Gastrocnemius medialis (tissue), 4 donors: ENCODE results near the gene ADH7.

Experiments used
- POLR2A ChIP-seq, 2 donors: fragments of 450-650 bp; IDR thresholded peaks; one replicate each; pipeline ENCODE4 v1.6.1; 2017; ENCODE audit warnings: antibody characterized with exemption in 2 of 2, mild to moderate bottlenecking in 2 of 2, moderate library complexity in 2 of 2
- TF ChIP-seq, protein P1 (sequence below), 5 experiments: fragments of 450-650 bp in 3 of 5; fragments of 200-600 bp in 2 of 5; sonication (generic) in 2 of 5; IDR thresholded peaks in 4 of 5; conservative IDR thresholded peaks in 1 of 5; 1 replicate in 4 of 5; 2 replicates in 1 of 5; pipeline ENCODE4 v1.5.1; 2016 to 2019; ENCODE audit warnings: antibody characterized with exemption in 5 of 5, mild to moderate bottlenecking in 3 of 5, moderate library complexity in 3 of 5

DNA sequence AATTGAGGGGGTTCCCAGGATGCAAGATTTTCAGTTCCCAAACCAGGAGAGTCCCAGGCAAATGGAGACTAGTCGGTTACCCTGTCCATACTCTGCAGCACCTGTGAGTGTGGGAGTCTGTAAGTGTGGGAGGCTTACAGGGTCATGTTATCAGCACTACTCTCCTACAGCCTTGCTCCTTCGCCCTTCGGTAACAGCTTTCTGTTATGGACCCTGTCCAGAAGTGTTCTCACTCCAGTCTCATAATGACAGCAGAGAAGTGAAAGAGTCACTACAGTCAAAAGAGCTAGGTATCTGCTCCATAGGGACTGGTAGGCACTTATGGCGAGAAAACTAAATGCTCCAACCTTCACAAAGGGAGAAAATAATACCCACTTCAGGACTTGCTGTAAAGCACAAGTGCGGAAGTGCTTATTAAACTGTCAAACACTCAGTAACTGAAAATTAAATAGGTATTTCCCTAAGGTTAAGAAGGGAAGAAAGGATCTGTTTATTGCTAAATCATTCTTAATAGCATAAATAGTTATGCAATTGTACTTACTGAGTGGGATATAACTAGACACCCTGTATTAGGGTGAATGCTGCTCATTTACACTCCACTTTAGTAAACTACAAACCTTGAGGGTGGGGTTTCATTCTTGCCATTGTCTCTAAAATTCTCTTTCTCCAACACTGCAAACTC is 2.7 kb upstream of the ADH7 start:
- TF ChIP-seq, protein P1, sequence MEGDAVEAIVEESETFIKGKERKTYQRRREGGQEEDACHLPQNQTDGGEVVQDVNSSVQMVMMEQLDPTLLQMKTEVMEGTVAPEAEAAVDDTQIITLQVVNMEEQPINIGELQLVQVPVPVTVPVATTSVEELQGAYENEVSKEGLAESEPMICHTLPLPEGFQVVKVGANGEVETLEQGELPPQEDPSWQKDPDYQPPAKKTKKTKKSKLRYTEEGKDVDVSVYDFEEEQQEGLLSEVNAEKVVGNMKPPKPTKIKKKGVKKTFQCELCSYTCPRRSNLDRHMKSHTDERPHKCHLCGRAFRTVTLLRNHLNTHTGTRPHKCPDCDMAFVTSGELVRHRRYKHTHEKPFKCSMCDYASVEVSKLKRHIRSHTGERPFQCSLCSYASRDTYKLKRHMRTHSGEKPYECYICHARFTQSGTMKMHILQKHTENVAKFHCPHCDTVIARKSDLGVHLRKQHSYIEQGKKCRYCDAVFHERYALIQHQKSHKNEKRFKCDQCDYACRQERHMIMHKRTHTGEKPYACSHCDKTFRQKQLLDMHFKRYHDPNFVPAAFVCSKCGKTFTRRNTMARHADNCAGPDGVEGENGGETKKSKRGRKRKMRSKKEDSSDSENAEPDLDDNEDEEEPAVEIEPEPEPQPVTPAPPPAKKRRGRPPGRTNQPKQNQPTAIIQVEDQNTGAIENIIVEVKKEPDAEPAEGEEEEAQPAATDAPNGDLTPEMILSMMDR (IDR thresholded peaks at IDR 0.05 in 4 of 5, conservative IDR thresholded peaks at IDR 0.05 in 1 of 5): no peak
- TF ChIP-seq POLR2A (IDR thresholded peaks at IDR 0.05): no peak
